IPS-18c (cell line): ENCODE data around the gene SPNS3.

Experiments used
- H3K4me3 ChIP-seq: 2 replicates; pipeline ENCODE4 v1.7.0; 2013; ENCODE audit warnings: low read depth, mild to moderate bottlenecking, low read length, moderate library complexity; ENCODE audit not compliant: insufficient read depth
- H3K9me3 ChIP-seq: one replicate; pipeline ENCODE4 v1.6.1; 2013; ENCODE audit warnings: mild to moderate bottlenecking, low read length, moderate library complexity; ENCODE audit not compliant: control insufficient read depth, insufficient read depth

SPNS3 gene

DNA sequence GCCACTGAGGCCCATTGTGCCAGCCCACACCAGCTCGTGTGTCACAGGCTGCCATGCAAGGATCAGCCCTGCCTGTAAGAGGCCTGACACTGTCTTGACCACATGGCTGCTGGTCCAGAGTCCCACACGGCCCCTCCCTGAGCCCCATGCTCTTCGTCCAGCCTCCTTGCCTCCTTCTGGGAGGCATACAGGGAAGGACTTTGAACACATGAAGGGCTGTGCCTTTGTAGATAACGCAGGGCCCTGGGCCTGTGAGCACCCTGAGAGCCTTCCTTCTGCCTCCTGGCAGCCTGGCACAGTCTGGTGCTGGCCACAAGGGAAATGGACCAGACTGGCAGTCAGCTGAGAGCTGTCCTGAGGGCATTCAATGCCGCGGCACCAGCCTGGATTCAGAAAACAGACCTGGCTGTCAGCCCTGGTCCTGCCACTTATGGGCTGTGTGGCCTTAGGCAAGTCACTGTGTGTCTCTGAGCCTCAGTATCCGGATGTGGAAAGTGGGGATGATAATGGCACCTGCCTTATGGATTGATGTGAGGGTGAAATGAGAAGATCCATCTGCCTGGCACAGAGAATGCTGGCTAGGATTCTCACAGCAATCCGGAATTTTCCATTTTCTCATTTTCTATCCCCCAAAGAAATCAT lies 45.7 kb downstream of the SPNS3 start:
- Histone ChIP-seq H3K4me3 (no peak overlapping the region), H3K9me3 (no peaks in the 10 kb centered on the region)

DNA sequence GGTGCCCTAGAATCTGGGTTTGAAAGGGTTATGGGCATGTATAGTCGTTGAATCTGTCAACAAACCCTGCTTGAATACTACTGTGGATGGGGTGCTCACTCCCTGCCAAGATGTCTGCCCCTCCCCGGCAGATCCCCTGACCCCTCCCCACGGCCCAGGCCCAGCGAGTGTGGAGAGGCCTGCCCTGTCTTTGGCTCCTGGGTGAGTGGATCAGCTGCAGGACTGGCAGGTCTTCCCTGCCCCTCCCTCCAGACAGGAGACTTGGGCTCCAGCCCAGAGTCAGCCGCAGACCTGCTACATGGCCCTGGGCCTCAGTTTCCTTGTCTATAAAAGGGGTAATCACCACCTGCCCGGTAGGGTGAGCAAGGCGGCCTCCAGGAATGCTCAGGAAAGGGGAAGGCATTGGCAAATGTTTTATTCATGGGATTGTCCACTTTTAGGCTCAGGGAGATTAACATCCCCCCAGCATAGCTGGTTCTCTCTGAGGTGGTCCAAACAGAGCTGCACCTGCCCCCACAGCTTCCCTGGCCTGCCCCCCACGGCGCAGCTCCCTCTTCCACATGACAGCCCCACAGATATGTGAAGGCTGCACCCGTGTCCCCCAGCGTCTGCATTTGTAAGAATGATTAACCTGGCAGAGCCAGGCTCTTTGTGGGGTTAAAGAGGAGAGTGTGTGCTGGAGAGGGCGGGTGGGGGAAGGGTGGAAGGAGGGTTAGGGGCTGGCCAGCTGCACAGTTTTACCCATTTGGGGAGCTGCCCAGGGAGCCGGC lies 46.4 kb downstream of the SPNS3 start:
- Histone ChIP-seq H3K9me3 (no peaks in the 10 kb centered on the region), H3K4me3 (no peak overlapping the region)

DNA sequence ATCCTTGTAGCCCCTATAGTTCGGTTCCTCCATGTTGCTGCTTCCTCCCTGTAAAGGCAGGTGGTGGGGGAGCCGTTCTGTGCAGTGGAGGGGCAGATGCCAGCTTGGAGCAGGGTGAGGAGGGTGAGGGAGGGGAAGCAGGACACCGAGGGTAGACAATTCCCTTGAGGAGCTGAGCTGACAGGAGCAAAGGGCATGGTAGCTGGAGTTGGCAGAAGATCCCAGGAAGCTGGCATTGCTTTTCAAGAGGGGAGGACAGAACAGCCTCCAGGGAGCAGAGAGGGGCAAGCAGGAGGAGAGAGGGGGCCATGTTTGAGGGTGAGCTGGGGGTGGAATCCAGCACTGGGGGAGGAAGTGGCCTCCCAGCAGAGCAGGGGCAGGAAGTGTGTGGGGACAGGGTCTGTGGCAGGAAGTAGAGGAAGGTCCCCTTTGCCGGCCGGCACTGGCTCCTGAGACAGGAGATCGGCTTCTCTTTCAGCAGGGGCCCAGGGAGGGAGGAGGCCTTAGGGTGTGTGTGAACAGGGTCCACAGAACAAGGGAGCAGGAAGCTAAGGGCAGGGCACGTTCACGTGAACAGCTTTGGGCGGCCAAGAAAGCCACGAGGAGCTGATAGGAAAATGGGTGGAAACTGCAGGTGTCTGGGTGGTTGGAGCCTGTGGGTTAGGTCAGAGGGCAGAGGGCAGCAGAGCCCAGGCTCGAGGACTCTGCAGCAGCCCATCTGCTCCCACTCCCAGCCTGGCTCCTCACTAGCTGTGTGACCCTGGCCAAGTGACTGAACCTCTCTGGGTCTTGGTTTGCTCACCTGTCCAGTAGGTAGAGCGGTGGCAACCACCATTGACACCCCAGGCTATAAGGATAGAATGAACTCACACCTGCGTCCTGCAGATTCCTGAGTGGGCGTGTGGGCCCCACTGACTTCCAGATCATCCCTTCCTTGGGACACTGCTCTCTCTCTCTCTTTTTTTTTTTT lies 47.5 kb downstream of the SPNS3 start:
- no peak overlapping the region for H3K4me3 ChIP-seq
- no peaks in the 10 kb centered on the region for H3K9me3 ChIP-seq

DNA sequence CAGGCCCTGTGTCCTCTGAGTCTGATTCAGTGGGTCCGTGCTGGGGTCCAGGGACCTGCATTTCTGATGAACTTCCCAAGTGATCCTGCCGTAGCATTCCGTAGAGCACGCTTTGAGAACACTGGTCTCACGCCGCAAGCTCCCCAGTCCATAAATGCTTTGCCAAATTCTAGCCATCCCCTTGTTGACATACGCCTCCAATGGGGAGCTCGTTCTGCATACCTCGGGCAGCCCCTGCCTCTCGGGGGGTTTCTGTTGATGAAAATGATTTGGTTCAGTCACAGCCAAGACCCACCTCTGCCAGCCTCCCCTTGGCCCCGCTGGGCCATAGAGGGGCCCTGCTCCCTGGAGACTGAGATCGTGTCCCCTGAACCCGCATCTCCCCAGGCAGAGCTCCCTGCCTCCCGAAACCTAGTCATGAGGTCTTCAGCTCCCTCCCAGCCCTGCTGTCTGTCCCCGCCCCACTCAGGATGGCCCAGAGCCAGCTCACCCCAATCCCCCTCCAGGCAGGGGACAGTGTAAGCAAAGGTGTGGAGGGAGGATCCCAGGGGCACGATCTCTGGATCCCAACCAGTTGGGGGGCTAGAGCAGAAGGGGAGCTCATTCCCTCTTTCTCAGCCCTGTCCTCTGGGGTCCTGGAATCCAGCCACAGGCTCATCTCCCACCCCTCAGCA lies 48.7 kb downstream of the SPNS3 start:
- Histone ChIP-seq H3K4me3 (no peak overlapping the region), H3K9me3 (no peaks in the 10 kb centered on the region)

DNA sequence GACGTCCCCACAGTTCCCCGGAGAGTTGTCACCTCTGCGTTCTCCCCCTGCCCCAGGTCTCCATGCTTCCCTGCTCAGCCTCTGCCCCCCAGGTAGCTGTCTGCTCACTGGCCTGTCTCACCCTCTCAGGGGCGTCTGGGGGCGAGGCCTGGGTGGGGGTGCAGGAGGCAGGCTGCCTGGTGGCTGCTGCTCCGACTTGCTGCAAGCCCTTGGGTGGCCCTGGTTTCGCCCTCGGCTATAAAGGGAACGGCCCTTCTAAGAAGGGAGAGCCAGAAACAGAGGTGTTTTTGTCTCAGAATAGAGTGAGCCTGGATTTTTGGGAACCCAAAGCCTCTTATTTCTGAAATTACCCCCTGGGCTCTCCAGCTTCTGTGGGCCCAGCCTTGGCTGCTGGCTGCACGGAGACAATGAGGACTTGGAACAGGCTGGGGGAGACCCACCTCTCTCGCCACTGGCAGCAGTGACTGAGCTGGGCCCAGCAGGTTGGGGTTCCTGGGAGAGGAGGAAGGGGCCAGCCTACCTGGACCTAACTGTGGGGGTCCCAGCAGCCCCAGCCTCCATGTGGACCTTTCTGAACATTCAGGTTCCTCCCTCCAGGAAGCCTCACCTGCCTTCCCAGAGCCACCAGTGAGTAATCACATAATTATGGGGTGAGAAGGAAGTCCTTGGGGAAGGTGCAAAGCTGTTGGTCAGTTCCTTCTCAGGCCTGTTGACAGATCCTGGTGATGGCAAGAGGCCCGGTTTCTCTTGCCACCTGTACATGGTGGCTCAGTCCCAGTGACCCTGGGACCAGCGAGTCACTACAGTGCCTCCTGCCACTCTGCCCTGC lies 49.5 kb downstream of the SPNS3 start:
- H3K4me3 ChIP-seq: no peak overlapping the region

DNA sequence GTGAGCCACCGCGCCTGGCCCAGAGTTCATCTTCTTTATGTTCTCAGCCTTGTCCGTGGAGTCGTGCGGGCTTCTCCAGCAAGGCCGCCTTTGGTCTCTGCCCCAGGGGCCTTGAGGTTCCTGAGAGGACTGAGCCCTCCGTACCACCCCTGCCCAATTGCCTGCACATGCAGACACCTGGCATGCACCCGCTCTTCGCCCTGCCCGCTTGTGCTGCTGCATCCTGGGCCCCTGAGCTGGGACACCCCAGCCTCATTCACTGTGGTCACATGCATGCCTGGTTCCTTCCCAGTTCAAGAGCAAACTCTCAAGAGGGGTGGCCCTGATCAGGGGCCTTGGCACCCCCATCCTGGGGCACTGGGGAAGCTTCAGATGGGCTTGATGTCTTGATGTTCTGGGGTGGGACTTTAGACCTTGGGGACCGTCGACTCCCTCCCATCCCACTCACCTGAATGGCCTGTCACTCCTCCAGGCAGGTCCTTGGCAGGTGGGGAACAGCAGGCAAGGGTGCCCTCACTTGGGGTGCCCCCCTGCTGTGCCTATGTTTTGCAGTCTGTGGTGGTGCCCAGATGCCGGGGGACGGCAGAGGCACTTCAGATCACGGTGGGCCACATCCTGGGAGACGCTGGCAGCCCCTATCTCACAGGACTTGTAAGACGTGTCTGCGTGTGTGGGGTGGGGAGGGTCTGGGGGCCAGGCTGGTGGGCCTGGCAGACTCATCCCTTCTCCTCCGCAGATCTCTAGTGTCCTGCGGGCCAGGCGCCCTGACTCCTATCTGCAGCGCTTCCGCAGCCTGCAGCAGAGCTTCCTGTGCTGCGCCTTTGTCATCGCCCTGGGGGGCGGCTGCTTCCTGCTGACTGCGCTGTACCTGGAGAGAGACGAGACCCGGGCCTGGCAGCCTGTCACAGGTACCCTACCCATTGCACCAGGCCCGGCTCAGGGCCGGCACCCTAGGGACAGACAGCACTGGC lies 52.2 kb downstream of the SPNS3 start:
- no peak overlapping the region for H3K4me3 ChIP-seq
- no peaks in the 10 kb centered on the region for H3K9me3 ChIP-seq

More for the DNA sequence above, 49.5 kb downstream of the SPNS3 start:
- no peaks in the 10 kb centered on the region for H3K9me3 ChIP-seq

DNA sequence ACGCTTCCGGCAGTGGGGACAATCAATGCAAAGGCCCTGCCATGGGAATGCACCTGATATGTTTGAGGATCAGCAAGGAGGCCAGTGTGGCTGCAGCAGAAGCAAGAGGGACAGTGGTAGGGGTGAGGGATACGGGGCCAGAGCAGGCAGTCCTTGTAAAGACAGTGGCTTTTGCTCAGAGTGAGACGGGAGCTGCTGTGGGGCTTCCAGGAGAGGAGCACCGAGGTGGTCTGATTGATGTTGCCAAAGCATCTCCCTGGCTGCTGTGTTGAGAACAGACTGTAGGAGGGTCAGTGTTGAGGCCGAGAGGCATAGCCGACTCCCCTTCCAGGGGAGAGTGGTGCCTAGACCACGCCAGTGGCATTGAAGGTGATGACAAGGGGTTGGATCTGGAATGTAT lies 53.6 kb downstream of the SPNS3 start:
- no peak overlapping the region for H3K4me3 ChIP-seq
- H3K9me3 ChIP-seq: no peaks in the 10 kb centered on the region

DNA sequence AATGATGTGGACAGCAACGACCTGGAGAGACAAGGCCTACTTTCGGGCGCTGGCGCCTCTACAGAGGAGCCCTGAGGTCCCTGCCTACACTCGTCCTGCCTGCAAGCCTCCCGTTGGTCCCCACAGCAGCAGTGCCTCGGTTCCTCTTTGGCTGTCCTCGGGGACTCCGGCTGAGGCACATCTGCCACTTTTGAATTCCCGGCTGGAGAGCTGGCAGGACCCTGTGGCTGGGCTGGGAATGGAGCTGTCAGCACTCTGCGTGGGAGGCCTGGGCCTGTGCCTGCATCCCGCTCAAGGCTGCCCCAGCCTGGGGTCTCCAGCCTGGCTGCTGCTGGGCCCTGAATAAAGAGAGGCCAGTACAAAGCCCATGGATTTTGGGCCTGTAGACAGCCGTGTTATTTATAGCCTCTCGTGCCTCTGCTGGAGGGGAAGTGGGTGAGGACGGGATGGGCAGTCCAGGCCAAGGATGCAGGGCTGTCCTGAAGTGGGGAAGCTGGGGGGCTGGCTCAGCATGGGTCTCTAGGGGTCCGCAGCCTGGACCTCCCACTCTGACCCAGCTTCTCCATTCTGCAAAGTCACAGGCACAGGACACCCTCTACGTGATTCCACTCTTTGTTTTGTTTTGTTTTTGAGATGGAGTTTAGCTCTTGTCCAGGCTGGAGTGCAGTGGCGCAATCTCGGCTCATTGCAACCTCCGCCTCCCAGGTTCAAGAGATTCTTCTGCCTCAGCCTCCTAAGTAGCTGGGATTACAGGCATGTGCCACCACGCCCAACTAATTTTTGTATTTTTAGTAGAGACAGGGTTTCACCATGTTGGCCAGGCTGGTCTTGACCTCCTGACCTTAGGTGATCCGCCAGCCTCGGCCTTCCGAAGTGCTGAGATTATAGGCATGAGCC lies 54.3 kb downstream of the SPNS3 start:
- Histone ChIP-seq H3K4me3 (no peak overlapping the region), H3K9me3 (no peaks in the 10 kb centered on the region)

DNA sequence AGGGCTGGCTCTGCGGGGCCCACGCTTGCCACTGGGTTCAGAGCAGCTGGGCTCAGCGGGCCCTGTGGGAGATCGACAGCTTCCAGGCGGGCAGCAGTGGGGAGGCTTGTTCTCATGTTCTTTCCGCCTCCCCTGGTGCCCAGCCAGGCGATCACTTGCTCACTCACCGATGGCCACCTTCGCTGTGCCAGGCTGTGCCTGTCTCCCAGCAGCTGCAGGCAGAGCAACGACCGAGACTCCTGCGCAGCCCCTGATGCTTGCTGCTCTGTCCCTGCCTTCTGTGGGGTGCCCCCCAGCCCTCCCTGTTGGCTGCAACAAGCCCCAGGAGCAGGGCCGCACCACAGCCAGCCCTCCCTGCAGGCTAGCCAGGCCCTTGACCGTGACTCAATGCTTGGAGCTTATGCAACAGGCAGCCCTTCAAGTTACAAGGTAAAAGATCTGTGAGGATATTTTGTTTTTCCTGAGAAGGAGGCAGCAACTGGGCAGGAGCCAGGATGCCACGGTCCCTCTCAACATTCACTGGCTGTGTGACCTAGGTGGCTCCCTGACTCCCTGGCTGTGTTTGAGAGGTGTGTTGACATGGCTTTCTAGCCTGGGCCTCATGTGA lies 55.4 kb downstream of the SPNS3 start:
- Histone ChIP-seq H3K4me3 (no peak overlapping the region), H3K9me3 (no peaks in the 10 kb centered on the region)

DNA sequence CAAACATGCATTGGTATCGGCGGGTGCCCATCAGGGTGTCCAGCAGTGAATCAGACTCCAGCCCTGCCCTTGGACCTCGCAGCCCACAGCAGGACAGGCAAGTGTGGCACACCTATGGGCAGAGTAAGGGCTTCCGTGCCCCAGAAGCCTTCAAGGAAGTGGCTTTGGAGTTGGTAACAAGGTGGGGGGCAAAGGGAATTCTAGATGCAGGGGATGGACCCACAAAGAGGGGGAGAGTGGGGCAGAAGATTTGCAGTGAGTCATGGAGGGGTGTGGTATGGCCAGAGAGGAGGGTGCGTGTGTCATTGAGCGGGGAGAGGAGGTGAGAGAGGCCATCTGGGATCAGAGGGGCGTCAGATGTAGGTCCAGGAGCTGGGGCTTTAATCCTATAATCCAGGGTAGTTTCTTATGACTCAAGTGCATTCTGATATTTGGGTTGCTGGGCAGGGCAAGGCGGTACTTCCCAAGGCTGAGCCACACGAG lies 56.4 kb downstream of the SPNS3 start:
- H3K4me3 ChIP-seq: no peak overlapping the region
- no peaks in the 10 kb centered on the region for H3K9me3 ChIP-seq

DNA sequence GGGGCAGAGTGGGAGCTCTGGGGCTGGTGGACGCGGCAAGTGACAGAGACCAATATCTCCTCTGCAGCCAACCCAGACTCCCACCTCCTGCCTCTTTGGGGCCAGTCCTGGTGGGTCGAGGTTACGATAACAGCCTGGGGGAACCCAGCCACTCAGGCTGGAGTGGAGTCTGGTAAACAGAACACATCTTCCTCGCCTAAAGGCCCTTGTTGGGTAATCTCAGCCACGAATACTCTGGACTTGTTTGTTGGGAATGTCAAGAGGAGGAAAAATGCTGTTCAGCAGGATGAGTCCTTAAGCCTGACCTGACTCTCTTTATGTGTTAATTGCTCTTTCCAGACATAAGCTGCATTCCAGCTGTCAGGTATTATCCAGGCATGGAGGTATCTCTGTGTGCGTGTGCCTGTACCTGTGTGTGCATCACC lies 56.9 kb downstream of the SPNS3 start:
- no peak overlapping the region for H3K4me3 ChIP-seq
- H3K9me3 ChIP-seq: no peaks in the 10 kb centered on the region

DNA sequence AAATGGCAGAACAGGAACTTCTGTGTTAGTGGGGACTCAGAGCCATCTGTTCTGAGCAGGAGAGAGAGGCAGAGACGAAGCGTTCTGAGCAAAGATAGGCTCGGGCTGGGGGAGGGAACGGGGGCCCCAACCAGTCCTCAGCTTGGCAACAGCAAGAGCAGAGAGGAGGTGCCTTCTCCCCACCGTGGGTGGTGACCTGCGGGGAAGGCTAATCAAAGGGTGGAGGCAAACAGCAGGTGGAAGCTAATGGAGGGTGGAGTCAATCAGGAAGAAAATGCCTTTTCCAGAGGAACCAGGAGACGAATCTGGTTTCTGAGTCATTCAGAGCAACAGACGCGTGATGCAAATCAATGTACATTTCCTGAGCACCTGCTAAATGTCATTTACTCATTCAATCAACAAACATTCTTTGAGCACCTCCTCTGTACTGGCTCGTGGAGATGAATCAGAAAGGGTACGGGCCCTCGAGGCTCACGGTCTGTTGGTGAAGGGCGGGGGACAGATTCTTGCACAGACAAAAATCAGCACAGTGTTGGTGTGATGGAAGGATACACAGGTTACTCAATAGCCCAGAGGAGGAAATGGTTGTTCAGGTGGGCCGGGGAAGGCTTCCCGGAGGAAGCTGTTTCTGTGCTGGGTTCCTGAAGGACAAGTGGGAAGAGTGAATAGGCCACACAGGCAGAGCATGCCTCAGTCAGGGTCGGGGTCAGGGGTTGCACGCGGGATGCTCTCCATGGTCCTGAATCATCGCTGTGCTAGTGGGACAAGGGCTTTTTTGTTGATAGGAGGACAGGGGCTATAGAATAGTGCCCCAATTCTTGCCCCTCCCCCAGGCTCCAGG lies 59.2 kb downstream of the SPNS3 start:
- no peaks in the 10 kb centered on the region for H3K9me3 ChIP-seq
- H3K4me3 ChIP-seq: no peak overlapping the region

DNA sequence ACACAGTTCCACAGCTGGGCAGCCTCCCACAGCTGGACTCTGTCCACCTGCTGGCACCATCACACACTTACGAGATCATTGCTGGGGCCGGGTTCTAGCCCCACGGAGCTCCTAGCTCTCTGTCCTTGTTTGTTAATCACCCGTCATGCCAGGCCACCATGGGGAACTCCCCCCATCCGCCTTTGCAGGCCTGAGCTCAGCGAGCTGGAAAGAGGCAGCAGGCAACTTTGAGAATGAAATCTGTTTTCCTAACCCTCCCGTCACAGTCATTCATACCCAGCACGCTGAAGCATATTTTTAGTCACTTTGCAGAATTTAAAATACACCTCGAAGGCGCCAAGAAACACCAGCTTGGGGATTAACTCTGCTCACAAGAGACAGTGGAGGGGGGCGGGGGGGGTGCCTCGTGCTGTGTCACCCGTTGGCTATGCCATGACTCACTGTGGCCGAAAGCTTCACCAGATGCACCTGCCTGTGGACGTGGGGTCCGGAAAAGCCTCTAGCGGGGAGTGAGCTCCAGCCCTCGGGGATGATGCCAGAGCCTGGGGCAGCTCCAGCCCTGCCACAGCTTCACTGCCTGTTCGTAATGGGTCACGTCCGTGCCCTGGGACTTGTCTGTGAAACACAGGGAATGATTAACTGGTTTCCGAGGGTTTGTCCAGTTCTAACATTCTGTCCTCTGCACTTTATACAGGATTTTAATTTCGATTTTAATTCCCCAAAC lies 63.5 kb downstream of the SPNS3 start:
- no peak overlapping the region for H3K4me3 ChIP-seq
- H3K9me3 ChIP-seq: no peaks in the 10 kb centered on the region
